H1 (cell line): ENCODE results near the gene CLDN14. TPM values are rescaled to one million over a fixed set of nuclear protein-coding genes. Genes with fewer than 3 reads are reported as not detected.

ENCODE experiments used
- CTCF ChIA-PET: fragments of 300-600 bp; sonication (Branson Sonifier 250); formaldehyde crosslinking; loops from one replicate; lab custom pipeline; 2021; ENCODE audit not compliant: partially characterized antibody; lab: Charles Lee
- POLR2A ChIA-PET: fragments of 300-600 bp; sonication (Branson Sonifier 250); formaldehyde crosslinking; loops from one replicate; lab custom pipeline; 2021; ENCODE audit warnings: inconsistent platforms; ENCODE audit not compliant: partially characterized antibody; lab: Charles Lee
- DNase-seq, 2 experiments: peaks; one replicate each; pipeline versions ENCODE4 v3.0.0 to v3.0.0-alpha.2; 2010 to 2022; ENCODE audit warnings: low spot score in 2 of 2, low read depth in 1 of 2, mixed read lengths in 1 of 2
- FAIRE-seq: peaks from 2 replicates; lab custom pipeline; 2011; peaks lifted over from hg19 to GRCh38; lab: Jason Lieb, UNC
- H2AFZ ChIP-seq: 2 replicates; pipeline ENCODE4 v1.8.1; 2012; ENCODE audit warnings: low read length, inconsistent platforms
- H2AK5ac ChIP-seq: 2 replicates; pipeline ENCODE4 v1.6.1; 2013; ENCODE audit warnings: low read depth, low read length
- H2BK120ac ChIP-seq: replicated peaks from 2 replicates; pipeline ENCODE3; 2013; ENCODE audit warnings: low read depth, low read length, inconsistent platforms
- H2BK12ac ChIP-seq: 2 replicates; pipeline ENCODE4 v1.6.1; 2013; ENCODE audit warnings: low read depth, low read length
- H2BK15ac ChIP-seq: 2 replicates; pipeline ENCODE4 v1.6.1; 2013; ENCODE audit warnings: low read length
- H2BK20ac ChIP-seq: 2 replicates; pipeline ENCODE4 v1.6.1; 2013; ENCODE audit warnings: low read length
- H2BK5ac ChIP-seq: 2 replicates; pipeline ENCODE4 v1.6.1; 2013; ENCODE audit warnings: low read depth, low read length
- H3K14ac ChIP-seq: 2 replicates; pipeline ENCODE4 v1.6.1; 2013; ENCODE audit warnings: inconsistent platforms; ENCODE audit not compliant: insufficient read length
- H3K18ac ChIP-seq: 2 replicates; pipeline ENCODE4 v1.6.1; 2013; ENCODE audit warnings: low read length; ENCODE audit errors: extremely low read depth
- H3K23ac ChIP-seq: 2 replicates; pipeline ENCODE4 v1.6.1; 2013; ENCODE audit warnings: inconsistent platforms; ENCODE audit not compliant: insufficient read length
- H3K23me2 ChIP-seq: 2 replicates; pipeline ENCODE4 v1.6.1; 2013; ENCODE audit warnings: low read depth, low read length
- H3K27ac ChIP-seq: 2 replicates; pipeline ENCODE4 v1.6.1; 2011; ENCODE audit warnings: low read depth, low read length, inconsistent platforms
- H3K27me3 ChIP-seq, 4 experiments: replicated peaks in 1 of 4; 1 replicate in 1 of 4; 2 replicates in 3 of 4; pipeline versions ENCODE4 v1.6.1 to v1.8.1; 2011 to 2013; ENCODE audit warnings: low read length in 3 of 4, mild to moderate bottlenecking in 3 of 4, inconsistent platforms in 2 of 4, mixed read lengths in 2 of 4, moderate library complexity in 1 of 4; ENCODE audit not compliant: control insufficient read depth in 3 of 4, insufficient read depth in 3 of 4; ENCODE audit errors: extremely low read depth in 1 of 4
- H3K36me3 ChIP-seq, 4 experiments: 2 replicates each; pipeline versions ENCODE4 v1.6.1 to v1.8.1; 2011 to 2013; ENCODE audit warnings: mild to moderate bottlenecking in 4 of 4, low read length in 3 of 4, moderate library complexity in 2 of 4, control low read depth in 1 of 4, inconsistent platforms in 1 of 4; ENCODE audit not compliant: insufficient read depth in 4 of 4, control insufficient read depth in 2 of 4
- H3K4ac ChIP-seq: replicated peaks from 2 replicates; pipeline ENCODE3; 2013; ENCODE audit warnings: low read length, low read depth, mixed read lengths, inconsistent platforms; ENCODE audit not compliant: insufficient read length
- H3K4me1 ChIP-seq, 4 experiments: replicated peaks in 1 of 4; 1 replicate in 1 of 4; 2 replicates in 3 of 4; pipeline versions ENCODE4 v1.6.1 to v1.8.1; 2011 to 2013; ENCODE audit warnings: low read length in 3 of 4, inconsistent platforms in 2 of 4, mixed read lengths in 1 of 4; ENCODE audit not compliant: insufficient read depth in 4 of 4, control insufficient read depth in 3 of 4
- H3K4me2 ChIP-seq, 2 experiments: 2 replicates each; pipeline versions ENCODE4 v1.6.1 to v1.8.1; 2011 to 2013; ENCODE audit warnings: low read depth in 2 of 2, low read length in 2 of 2, control low read depth in 1 of 2, inconsistent platforms in 1 of 2, mild to moderate bottlenecking in 1 of 2; ENCODE audit not compliant: insufficient read depth in 1 of 2
- H3K4me3 ChIP-seq, 4 experiments: fragments of 200-600, 300-600 bp in 1 of 4; sonication (generic), shearing (Covaris generic), sonication (Bioruptor Twin) in 1 of 4; 2 replicates each; pipeline versions ENCODE4 v1.5.1 to v1.8.1; 2011 to 2016; ENCODE audit warnings: low read length in 4 of 4, low read depth in 3 of 4, control low read depth in 2 of 4, inconsistent platforms in 2 of 4, mild to moderate bottlenecking in 2 of 4, mixed read lengths in 1 of 4, moderate library complexity in 1 of 4; ENCODE audit not compliant: insufficient read depth in 2 of 4; ENCODE audit errors: extremely low read depth in 1 of 4
- H3K56ac ChIP-seq: replicated peaks from 2 replicates; pipeline ENCODE3; 2013; ENCODE audit warnings: low read depth, mild to moderate bottlenecking, mixed read lengths, low read length, inconsistent platforms; ENCODE audit not compliant: insufficient read length
- H3K79me1 ChIP-seq: 2 replicates; pipeline ENCODE4 v1.6.1; 2013; ENCODE audit warnings: low read depth, low read length, control low read depth
- H3K79me2 ChIP-seq, 2 experiments: 2 replicates each; pipeline versions ENCODE4 v1.6.1 to v1.8.1; 2012 to 2013; ENCODE audit warnings: low read length in 2 of 2, mild to moderate bottlenecking in 2 of 2, inconsistent platforms in 1 of 2; ENCODE audit not compliant: insufficient read depth in 2 of 2, control insufficient read depth in 1 of 2
- H3K9ac ChIP-seq, 4 experiments: replicated peaks in 1 of 4; 1 replicate in 1 of 4; 2 replicates in 3 of 4; pipeline versions ENCODE4 v1.6.1 to v1.8.1; 2011 to 2013; ENCODE audit warnings: low read depth in 3 of 4, low read length in 3 of 4, control low read depth in 2 of 4, mild to moderate bottlenecking in 2 of 4, moderate library complexity in 2 of 4, inconsistent platforms in 1 of 4; ENCODE audit errors: extremely low read depth in 1 of 4
- H3K9me3 ChIP-seq, 2 experiments: 2 replicates each; pipeline versions ENCODE4 v1.6.1 to v1.8.1; 2012 to 2013; ENCODE audit warnings: mild to moderate bottlenecking in 2 of 2, moderate library complexity in 2 of 2, control low read depth in 1 of 2, inconsistent platforms in 1 of 2, low read depth in 1 of 2, low read length in 1 of 2, mixed read lengths in 1 of 2; ENCODE audit not compliant: insufficient read depth in 2 of 2
- H4K20me1 ChIP-seq, 2 experiments: replicated peaks in 1 of 2; 2 replicates each; pipeline versions ENCODE3 to v1.8.1; 2011 to 2013; ENCODE audit warnings: inconsistent platforms in 2 of 2, low read length in 2 of 2, mild to moderate bottlenecking in 1 of 2; ENCODE audit not compliant: insufficient read depth in 2 of 2, control insufficient read depth in 1 of 2
- H4K5ac ChIP-seq: 2 replicates; pipeline ENCODE4 v1.6.1; 2013; ENCODE audit warnings: low read length, low read depth, mixed read lengths, inconsistent platforms; ENCODE audit not compliant: insufficient read length
- H4K8ac ChIP-seq: 2 replicates; pipeline ENCODE4 v1.8.0; 2013; ENCODE audit warnings: mild to moderate bottlenecking, moderate library complexity, low read length, inconsistent platforms; ENCODE audit not compliant: insufficient read depth; ENCODE audit errors: extremely low read depth
- H4K91ac ChIP-seq: replicated peaks from 2 replicates; pipeline ENCODE3; 2013; ENCODE audit warnings: low read length, mixed read lengths, inconsistent platforms; ENCODE audit not compliant: insufficient read length
- EZH2 ChIP-seq: fragments of 200-600 bp; sonication (generic); IDR thresholded peaks from 2 replicates; pipeline ENCODE4 v1.7.1; 2012; ENCODE audit warnings: low read depth, mild to moderate bottlenecking, moderate library complexity, low read length, inconsistent platforms; ENCODE audit not compliant: severe bottlenecking
- GABPA ChIP-seq: IDR thresholded peaks from 2 replicates; pipeline ENCODE4 v1.6.1; 2011; ENCODE audit warnings: mild to moderate bottlenecking, low read length, moderate library complexity, borderline replicate concordance; ENCODE audit not compliant: insufficient read depth
- GTF2F1 ChIP-seq: IDR thresholded peaks from 2 replicates; pipeline ENCODE4 v1.6.1; 2012; ENCODE audit warnings: low read depth, low read length, improper control_type of control experiment, borderline replicate concordance
- HDAC2 ChIP-seq, 2 experiments: fragments of 300-600 bp in 1 of 2; sonication (generic) in 1 of 2; IDR thresholded peaks; 2 replicates each; pipeline ENCODE4 v1.6.1; 2011 to 2012; ENCODE audit warnings: low read depth in 2 of 2, low read length in 2 of 2, mild to moderate bottlenecking in 2 of 2, moderate library complexity in 2 of 2, borderline replicate concordance in 1 of 2, inconsistent platforms in 1 of 2
- RAD21 ChIP-seq, 2 experiments: IDR thresholded peaks in 1 of 2; conservative IDR thresholded peaks in 1 of 2; 2 replicates each; pipeline ENCODE4 v1.6.1; 2011; ENCODE audit warnings: low read depth in 2 of 2, low read length in 2 of 2, improper control_type of control experiment in 1 of 2, inconsistent platforms in 1 of 2, mild to moderate bottlenecking in 1 of 2, moderate library complexity in 1 of 2
- RBBP5 ChIP-seq: IDR thresholded peaks from 2 replicates; pipeline ENCODE4 v1.7.1; 2012; ENCODE audit warnings: low read depth, mild to moderate bottlenecking, inconsistent platforms, low read length, moderate library complexity, borderline replicate concordance
- RNF2 ChIP-seq: fragments of 200-900, 300-1000 bp; sonication (generic); IDR thresholded peaks from 2 replicates; pipeline ENCODE4 v1.7.1; 2016; ENCODE audit warnings: borderline replicate concordance, low read depth, mild to moderate bottlenecking, antibody characterized with exemption, low read length; ENCODE audit not compliant: poor library complexity, severe bottlenecking; ENCODE audit errors: missing control alignments
- SIN3A ChIP-seq, 2 experiments: IDR thresholded peaks in 1 of 2; conservative IDR thresholded peaks in 1 of 2; 2 replicates each; pipeline ENCODE4 v1.6.1; 2011 to 2012; ENCODE audit warnings: low read length in 2 of 2, improper control_type of control experiment in 1 of 2, low read depth in 1 of 2, mild to moderate bottlenecking in 1 of 2
- SP2 ChIP-seq: IDR thresholded peaks from 2 replicates; pipeline ENCODE4 v1.6.1; 2012; ENCODE audit warnings: mild to moderate bottlenecking, low read length, inconsistent platforms
- TEAD4 ChIP-seq: IDR thresholded peaks from 2 replicates; pipeline ENCODE4 v1.6.1; 2012; ENCODE audit warnings: low read depth, low read length, inconsistent platforms, mixed read lengths
- ZNF274 ChIP-seq: IDR thresholded peaks from 2 replicates; pipeline ENCODE4 v1.7.0; 2012; ENCODE audit warnings: low read length, borderline replicate concordance; ENCODE audit errors: extremely low read depth
- WGBS, 2 experiments: shearing (Covaris generic) in 1 of 2; methylation state at CpG; one replicate each; pipeline versions ENCODE4 v1.1.6 to v1.1.7; 2013 to 2015; ENCODE audit warnings: low lambda C conversion rate in 2 of 2, mixed read lengths in 2 of 2, inconsistent platforms in 1 of 2, low coverage in 1 of 2, missing lambda C conversion rate in 1 of 2; ENCODE audit not compliant: insufficient replicate concordance in 2 of 2, insufficient coverage in 1 of 2, insufficient read length in 1 of 2; ENCODE audit errors: extremely low coverage in 1 of 2, missing lambda C conversion rate in 1 of 2; 5-methylcytosine and 5-hydroxymethylcytosine counted together
- polyA plus RNA-seq, 7 experiments: library from polyadenylated mRNA; depleted of rRNA in 3 of 7; stranded (reverse) in 5 of 7; unstranded in 2 of 7; fragments of >200 nt in 5 of 7; fragments of 200-250 nt in 2 of 7; gene quantifications; 1 replicate in 5 of 7; 2 replicates in 1 of 7; 4 replicates in 1 of 7; pipeline versions ENCODE4 v1.2.1 to v1.2.3, GENCODE V29; 2011 to 2013; ENCODE audit warnings: missing spikeins in 2 of 7, mixed read lengths in 2 of 7
- total RNA-seq: library from RNA; stranded (reverse); fragmentation: NEBNext Ultra II Directional; extraction: Animal tissue kit (Norgen Biotek cat#: 25700); gene quantifications from 2 replicates; pipeline ENCODE4 v1.2.1, GENCODE V29; 2021
- TF ChIP-seq, protein P1 (sequence below): IDR thresholded peaks from 2 replicates; pipeline ENCODE4 v1.6.1; 2012; ENCODE audit warnings: inconsistent platforms

The CLDN14 gene
- total and polyA plus RNA-seq, 2 of the 8 experiments (the other 6 are each of a cell fraction or from before 2014, with no cell fraction given) = 0.08 TPM; not detected in 1

GRCh38 chr21:36463991-36464390 is 15.9 kb downstream of the CLDN14 start:
- Histone ChIP-seq H2BK120ac (no peak overlapping the region), H3K4me3 (no peak overlapping the region), H3K56ac (no peak overlapping the region), H3K79me2 (no peaks in the 10 kb centered on the region), H3K36me3 (no peaks in the 10 kb centered on the region), H2BK12ac (no peak overlapping the region), H3K4ac (no peak overlapping the region), H3K23ac (no peak overlapping the region), H3K9me3 (no peaks in the 10 kb centered on the region), H3K18ac (0 out of 2 replicates have a peak overlapping the region, but pooled peaks have one; percentile 81), H3K79me1 (no peaks in the 10 kb centered on the region), H4K91ac (no peak overlapping the region), H3K4me2 (no peak overlapping the region; a peak in 1 of 4 replicates), H4K8ac (no peak overlapping the region), H3K14ac (no peak overlapping the region), H2BK20ac (no peak overlapping the region), H2AFZ (no peak overlapping the region), H3K27me3 (no peaks in the 10 kb centered on the region), H4K5ac (no peak overlapping the region), H2BK5ac (no peak overlapping the region), H3K23me2 (no peaks in the 10 kb centered on the region), H3K27ac (no peak overlapping the region), H2AK5ac (no peak overlapping the region), H2BK15ac (no peak overlapping the region), H3K4me1 (peaks cover 0 to 13% (median 2%) of the 10 kb centered on the region in 4 experiments; a peak in 4 of 7 replicates), H3K9ac (no peak overlapping the region), H4K20me1 (no peaks in the 10 kb centered on the region)
- 81% methylated on average over 10 of the region's 10 CpGs; no CpG with 5 or more reads in 1 of the 2 experiments for WGBS, 2 experiments
- FAIRE-seq = no peak
- POLR2A ChIA-PET = no interaction called here
- no peak for DNase-seq
- CTCF ChIA-PET = interaction anchor here (1.0 to 1.2 kb wide), 2 partner anchors 9 to 45 kb away, joined by 3 read pairs; no protein-coding TSS in a partner anchor
- no peak for TF ChIP-seq SIN3A (conservative IDR thresholded peaks at IDR 0.05 in 1 of 2, IDR thresholded peaks at IDR 0.05 in 1 of 2; ENCODE audit: low read depth in 1 of 2, low read length in 2 of 2)
- TF ChIP-seq EZH2 = no peak
- TF ChIP-seq RAD21 (IDR thresholded peaks at IDR 0.05 in 1 of 2, conservative IDR thresholded peaks at IDR 0.05 in 1 of 2; ENCODE audit: low read depth in 2 of 2, low read length in 2 of 2) = no peak
- TF ChIP-seq, protein P1, sequence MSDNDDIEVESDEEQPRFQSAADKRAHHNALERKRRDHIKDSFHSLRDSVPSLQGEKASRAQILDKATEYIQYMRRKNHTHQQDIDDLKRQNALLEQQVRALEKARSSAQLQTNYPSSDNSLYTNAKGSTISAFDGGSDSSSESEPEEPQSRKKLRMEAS = no peak
- TF ChIP-seq HDAC2 (IDR thresholded peaks at IDR 0.05; ENCODE audit: borderline replicate concordance in 1 of 2, low read depth in 2 of 2, low read length in 2 of 2) = no peak
- TF ChIP-seq ZNF274 = no peak
- TF ChIP-seq RBBP5 = no peak
- no peak for TF ChIP-seq GABPA
- no peak for TF ChIP-seq TEAD4
- TF ChIP-seq SP2 = no peak
- no peak for TF ChIP-seq GTF2F1
- no peak for TF ChIP-seq RNF2
